Measurements from ENCODE around the gene NR2F2. TPM values are rescaled to one million over a fixed set of nuclear protein-coding genes. Genes with fewer than 3 reads are reported as not detected.

The NR2F2 gene
- polyA plus RNA-seq, 1 donor (not counting 4 experiments of a cell fraction or from before 2014, with no cell fraction given), result 19.5 TPM

- TF ChIP-seq CTCF (optimal IDR thresholded peaks at IDR 0.05 in 1 of 3, IDR thresholded peaks at IDR 0.05 in 1 of 3, conservative IDR thresholded peaks at IDR 0.05 in 1 of 3; ENCODE audit: extremely low read depth in 1 of 3, insufficient read depth in 2 of 3, low read length in 3 of 3), result no peak
- TF ChIP-seq EZH2 (IDR thresholded peaks at IDR 0.05; ENCODE audit: low read length), result no peak
- H3K36me3 ChIP-seq (ENCODE audit: control insufficient read depth in 2 of 2, extremely low read depth in 1 of 2, insufficient read depth in 2 of 2, low read length in 2 of 2), result peaks cover 0 to 15% of the 10 kb centered on the region in 2 experiments
- H3K9me3 ChIP-seq (ENCODE audit: control insufficient read depth, low read depth, low read length), result no peaks in the 10 kb centered on the region
- no peak overlapping the region for H2AFZ ChIP-seq (ENCODE audit: control insufficient read depth, low read length)
- no peak overlapping the region for H3K4me3 ChIP-seq (ENCODE audit: control insufficient read depth in 2 of 3, extremely low read depth in 1 of 3, insufficient read depth in 2 of 3, low read depth in 1 of 3, low read length in 3 of 3)
- no peaks in the 10 kb centered on the region for H4K20me1 ChIP-seq (ENCODE audit: control insufficient read depth, extremely low read depth, insufficient read depth, low read length)
- H3K4me1 ChIP-seq (ENCODE audit: control insufficient read depth, extremely low read depth, insufficient read depth, low read length), result peaks cover 4% of the 10 kb centered on the region
- no peak for DNase-seq (ENCODE audit: low read depth, low spot score)
- dilution Hi-C loops (cut with MboI; ENCODE audit: extremely low pct_ligation_motif_present, low sequenced_read_pairs), result no loop called here
- H3K27me3 ChIP-seq (ENCODE audit: control insufficient read depth, extremely low read depth, insufficient read depth, low read length), result no peaks in the 10 kb centered on the region
- no peak overlapping the region for H3K4me2 ChIP-seq (ENCODE audit: control insufficient read depth, extremely low read depth, insufficient read depth, low read depth, low read length)
- peaks cover 9% of the 10 kb centered on the region for H3K79me2 ChIP-seq (ENCODE audit: control insufficient read depth, insufficient read depth, low read length)
- no peak for FAIRE-seq
- H3K27ac ChIP-seq (ENCODE audit: control insufficient read depth, insufficient read depth, low read length), result no peak overlapping the region
- no peak overlapping the region for H3K9ac ChIP-seq (ENCODE audit: control insufficient read depth, extremely low read depth, insufficient read depth, low read length)
- no peaks in the 10 kb centered on the region for H3K9me1 ChIP-seq (ENCODE audit: control insufficient read depth, extremely low read depth, insufficient read depth, low read length)
Observed at GRCh38 chr15:96347181-96348111, 16.9 kb downstream of the NR2F2 start.

GRCh38 chr15:96348112-96349027 lies 17.9 kb downstream of the NR2F2 start:
- no peaks in the 10 kb centered on the region for H3K27me3 ChIP-seq (ENCODE audit: control insufficient read depth, extremely low read depth, insufficient read depth, low read length)
- TF ChIP-seq CTCF (optimal IDR thresholded peaks at IDR 0.05 in 1 of 3, IDR thresholded peaks at IDR 0.05 in 1 of 3, conservative IDR thresholded peaks at IDR 0.05 in 1 of 3; ENCODE audit: extremely low read depth in 1 of 3, insufficient read depth in 2 of 3, low read length in 3 of 3), result no peak
- H3K9me1 ChIP-seq (ENCODE audit: control insufficient read depth, extremely low read depth, insufficient read depth, low read length), result no peaks in the 10 kb centered on the region
- peaks cover 0 to 13% of the 10 kb centered on the region in 2 experiments for H3K36me3 ChIP-seq (ENCODE audit: control insufficient read depth in 2 of 2, extremely low read depth in 1 of 2, insufficient read depth in 2 of 2, low read length in 2 of 2)
- H3K9me3 ChIP-seq (ENCODE audit: control insufficient read depth, low read depth, low read length), result no peaks in the 10 kb centered on the region
- peaks cover 4% of the 10 kb centered on the region for H3K4me1 ChIP-seq (ENCODE audit: control insufficient read depth, extremely low read depth, insufficient read depth, low read length)
- no peak for DNase-seq (ENCODE audit: low read depth, low spot score)
- no peak overlapping the region for H3K9ac ChIP-seq (ENCODE audit: control insufficient read depth, extremely low read depth, insufficient read depth, low read length)
- H3K27ac ChIP-seq (ENCODE audit: control insufficient read depth, insufficient read depth, low read length), result no peak overlapping the region
- dilution Hi-C loops (cut with MboI; ENCODE audit: extremely low pct_ligation_motif_present, low sequenced_read_pairs), result no loop called here
- no peak for FAIRE-seq
- H3K4me2 ChIP-seq (ENCODE audit: control insufficient read depth, extremely low read depth, insufficient read depth, low read depth, low read length), result no peak overlapping the region
- no peak overlapping the region for H3K4me3 ChIP-seq (ENCODE audit: control insufficient read depth in 2 of 3, extremely low read depth in 1 of 3, insufficient read depth in 2 of 3, low read depth in 1 of 3, low read length in 3 of 3)
- H3K79me2 ChIP-seq (ENCODE audit: control insufficient read depth, insufficient read depth, low read length), result peaks cover 9% of the 10 kb centered on the region
- H2AFZ ChIP-seq (ENCODE audit: control insufficient read depth, low read length), result no peak overlapping the region
- no peaks in the 10 kb centered on the region for H4K20me1 ChIP-seq (ENCODE audit: control insufficient read depth, extremely low read depth, insufficient read depth, low read length)

All from keratinocyte (primary cell).